Measurements from ENCODE around the gene TRAT1.

GRCh38 chr3:108804437-108804836, 18.1 kb upstream of the TRAT1 start:
- TF ChIP-seq POLR2A (IDR thresholded peaks at IDR 0.05) (no peak), CTCF (IDR thresholded peaks at IDR 0.05) (no peak), EP300 (IDR thresholded peaks at IDR 0.05) (no peak)
